ENCODE measurements around the gene AKIRIN2. TPM values are rescaled to one million over a fixed set of nuclear protein-coding genes. Genes with fewer than 3 reads are reported as not detected.
A peak's percentile ranks its signal among the peaks of the same experiment; 100 is the strongest.

The AKIRIN2 gene
- total RNA-seq (100 to 1,000 TPM; 114 to 128 TPM), total RNA-seq (30.7 to 94.0 reads per million in 2 donors)

DNA sequence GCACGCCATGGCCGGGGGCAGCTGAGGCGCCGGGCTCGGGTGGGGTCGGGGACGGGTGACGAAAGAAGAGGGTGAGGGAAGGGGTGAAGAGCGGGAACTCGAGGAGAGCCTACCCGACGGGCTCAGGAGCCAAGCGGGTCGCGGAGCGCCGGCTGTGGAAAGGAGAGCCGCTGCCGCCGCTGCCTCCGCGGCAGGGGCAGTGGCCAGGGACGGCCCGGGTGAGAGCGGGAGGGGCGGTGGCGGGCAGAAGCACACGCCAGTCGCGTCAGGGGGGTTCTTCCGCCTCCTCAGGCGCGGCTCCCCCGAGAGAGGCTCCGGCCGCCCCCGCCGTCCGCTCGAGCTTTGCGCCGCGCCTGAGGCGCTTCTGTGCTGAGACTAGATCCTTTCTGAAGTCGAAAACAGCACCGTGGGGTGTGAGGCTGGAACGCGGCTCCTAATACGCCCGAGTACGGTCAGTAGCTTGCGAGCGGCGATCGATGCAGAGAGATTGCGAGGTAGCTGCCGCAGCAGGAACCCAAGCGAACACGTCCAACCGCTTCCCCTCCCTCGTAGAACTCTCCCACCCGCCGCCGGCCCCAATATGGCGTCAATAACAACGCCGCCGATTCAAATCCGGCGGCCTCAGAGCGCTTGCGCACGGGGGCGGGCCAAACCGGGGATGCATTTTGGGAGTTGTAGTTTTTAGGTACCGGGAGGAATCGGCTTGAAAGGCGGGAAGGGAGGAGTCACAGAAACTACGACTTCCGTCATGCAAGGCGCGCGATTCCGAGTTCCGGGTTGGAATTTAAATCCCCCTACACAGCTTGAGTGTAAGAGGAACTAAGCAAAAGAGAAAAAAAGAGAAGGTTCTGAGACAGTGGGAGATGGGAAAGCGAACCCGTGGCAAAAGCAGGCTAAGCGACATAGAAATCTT, at the start of gene AKIRIN2:
Gene AKIRIN2 (minus strand): TSS at position 558 of the 913 bp plus-strand sequence. CDS start 549 bp downstream, at position 9.
- Mint-ChIP-seq H3K4me1 (peaks cover 28% of the 10 kb centered on the region), H3K27ac (peak within 1 kb of the TSS; percentile 93), H3K36me3 (ENCODE audit: low read depth) (peaks cover 6% of the 10 kb centered on the region), H3K27me3 (no peaks in the 10 kb centered on the region), H3K4me3 (peak within 1 kb of the TSS; percentile 97)
- ATAC-seq (peak; percentile 84), DNase-seq (peak; percentile 88 to 96 (median 95))
- H3K9me3 ChIP-seq (ENCODE audit: control insufficient read depth, low read length, poor library complexity, severe bottlenecking) = no peaks in the 10 kb centered on the region

DNA sequence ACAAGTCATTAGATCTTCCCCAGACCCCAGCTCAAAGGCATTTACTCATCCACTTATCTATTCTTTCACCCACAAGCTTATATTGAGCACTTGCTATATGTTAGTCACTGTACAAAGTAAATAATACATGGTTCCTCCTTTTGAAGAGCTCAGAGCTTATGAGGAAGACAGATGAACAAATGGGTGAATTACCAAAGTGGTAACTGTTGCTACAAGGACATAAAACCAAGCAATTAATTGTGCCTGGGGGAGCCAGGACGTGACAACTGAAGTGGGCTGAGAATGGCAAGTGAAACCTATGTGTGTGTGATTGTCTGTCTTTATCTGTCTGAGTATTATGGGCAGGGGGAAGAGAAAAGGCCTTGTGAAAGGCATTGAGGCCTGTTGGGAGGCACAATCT, 45.6 kb upstream of the AKIRIN2 start:
- Mint-ChIP-seq H3K4me1 (peaks cover 9% of the 10 kb centered on the region), H3K4me3 (no peak overlapping the region), H3K27ac (no peak overlapping the region), H3K27me3 (no peaks in the 10 kb centered on the region), H3K36me3 (ENCODE audit: low read depth) (no peaks in the 10 kb centered on the region)
- DNase-seq (no peak), ATAC-seq (no peak)
- H3K9me3 ChIP-seq (ENCODE audit: control insufficient read depth, low read length, poor library complexity, severe bottlenecking) = no peaks in the 10 kb centered on the region

DNA sequence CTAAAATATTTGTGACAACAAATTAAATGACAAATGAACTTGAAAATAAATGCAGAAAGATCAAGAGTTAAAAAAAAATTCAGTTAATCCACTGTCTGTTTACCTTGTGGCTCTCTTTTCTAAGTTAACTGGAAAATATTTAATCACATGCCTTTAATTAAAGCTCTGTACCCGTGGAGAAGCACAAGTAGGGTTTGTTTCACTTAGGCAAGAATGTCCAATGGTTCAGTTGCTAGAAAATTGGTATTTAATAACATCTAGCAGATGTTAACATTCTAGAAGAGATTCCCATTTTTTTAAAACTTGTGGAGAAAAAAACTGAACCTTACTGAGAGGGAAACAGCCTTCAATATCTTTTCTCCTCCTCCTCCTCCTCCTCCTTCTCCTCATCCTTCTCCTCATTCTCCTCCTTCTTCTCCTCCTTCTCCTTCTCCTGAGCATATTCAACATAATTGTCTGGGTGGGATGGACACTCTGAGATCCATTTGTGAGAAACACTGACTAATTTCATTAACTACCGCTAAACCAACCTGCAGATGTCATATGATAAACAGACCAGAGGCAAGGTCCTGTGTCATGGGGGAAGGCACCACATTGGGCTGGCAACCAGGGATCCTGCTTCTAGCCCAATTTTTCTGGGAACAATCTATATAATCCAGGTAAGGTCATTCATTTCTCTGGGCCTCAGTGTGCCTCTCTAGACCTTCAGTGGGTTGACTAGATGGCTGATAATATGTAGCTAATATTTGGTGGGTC, 44.1 kb upstream of the AKIRIN2 start:
- H3K27ac Mint-ChIP-seq = no peak overlapping the region
- H3K4me1 Mint-ChIP-seq = peaks cover 11% of the 10 kb centered on the region
- no peaks in the 10 kb centered on the region for H3K9me3 ChIP-seq (ENCODE audit: control insufficient read depth, low read length, poor library complexity, severe bottlenecking)
- H3K27me3 Mint-ChIP-seq = no peaks in the 10 kb centered on the region
- H3K36me3 Mint-ChIP-seq (ENCODE audit: low read depth) = no peaks in the 10 kb centered on the region
- ATAC-seq (no peak), DNase-seq (no peak)
- no peak overlapping the region for H3K4me3 Mint-ChIP-seq

DNA sequence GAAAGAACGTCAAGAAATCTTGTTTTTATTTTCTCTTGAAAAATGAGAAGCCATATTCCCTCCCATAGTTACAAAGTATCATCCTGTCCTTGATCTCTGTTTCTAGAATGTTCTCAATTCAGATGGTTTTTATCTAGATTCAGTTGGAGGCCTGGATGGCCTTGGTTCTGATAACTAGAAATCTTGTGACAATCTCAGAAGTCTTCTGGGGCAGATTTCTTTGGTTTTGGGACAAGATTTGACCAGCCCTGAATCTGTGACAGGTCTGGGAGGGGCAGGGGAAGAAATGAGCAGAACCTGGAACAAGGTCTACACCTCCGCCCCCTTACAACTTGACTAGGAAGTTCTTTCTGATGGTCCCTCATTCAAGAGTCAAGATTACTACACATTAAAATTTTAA, 41.4 kb upstream of the AKIRIN2 start:
- DNase-seq = no peak
- no peak overlapping the region for H3K4me3 Mint-ChIP-seq
- H3K9me3 ChIP-seq (ENCODE audit: control insufficient read depth, low read length, poor library complexity, severe bottlenecking) = no peaks in the 10 kb centered on the region
- H3K36me3 Mint-ChIP-seq (ENCODE audit: low read depth) = no peaks in the 10 kb centered on the region
- peaks cover 15% of the 10 kb centered on the region for H3K4me1 Mint-ChIP-seq
- H3K27ac Mint-ChIP-seq = peak overlapping the region; percentile 82
- ATAC-seq = no peak
- no peaks in the 10 kb centered on the region for H3K27me3 Mint-ChIP-seq

DNA sequence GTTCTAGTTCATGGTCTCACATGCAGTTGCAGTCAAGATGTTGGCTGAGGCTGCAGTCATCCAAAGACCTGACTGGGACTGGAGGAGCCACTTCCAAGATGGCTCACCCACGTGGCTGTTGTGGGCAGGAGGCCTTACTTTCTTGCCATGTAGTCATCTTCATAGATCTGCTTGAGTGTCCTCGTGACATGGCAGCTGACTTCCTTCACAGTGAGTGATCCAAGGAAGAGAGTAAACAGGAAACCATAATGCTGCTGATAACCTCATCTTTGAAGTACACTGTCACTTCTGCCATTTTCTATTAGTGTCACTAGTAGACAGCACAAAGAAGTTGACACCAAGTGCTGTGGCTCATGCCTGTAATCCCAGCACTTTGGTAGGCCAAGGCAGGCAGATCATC, 40.1 kb upstream of the AKIRIN2 start:
- peak overlapping the region; percentile 82 for H3K27ac Mint-ChIP-seq
- no peaks in the 10 kb centered on the region for H3K27me3 Mint-ChIP-seq
- DNase-seq (peak; percentile 15 to 25 (median 23)), ATAC-seq (peak; percentile 94)
- H3K4me3 Mint-ChIP-seq = no peak overlapping the region
- H3K4me1 Mint-ChIP-seq = peaks cover 23% of the 10 kb centered on the region
- H3K9me3 ChIP-seq (ENCODE audit: control insufficient read depth, low read length, poor library complexity, severe bottlenecking) = no peaks in the 10 kb centered on the region
- no peaks in the 10 kb centered on the region for H3K36me3 Mint-ChIP-seq (ENCODE audit: low read depth)

DNA sequence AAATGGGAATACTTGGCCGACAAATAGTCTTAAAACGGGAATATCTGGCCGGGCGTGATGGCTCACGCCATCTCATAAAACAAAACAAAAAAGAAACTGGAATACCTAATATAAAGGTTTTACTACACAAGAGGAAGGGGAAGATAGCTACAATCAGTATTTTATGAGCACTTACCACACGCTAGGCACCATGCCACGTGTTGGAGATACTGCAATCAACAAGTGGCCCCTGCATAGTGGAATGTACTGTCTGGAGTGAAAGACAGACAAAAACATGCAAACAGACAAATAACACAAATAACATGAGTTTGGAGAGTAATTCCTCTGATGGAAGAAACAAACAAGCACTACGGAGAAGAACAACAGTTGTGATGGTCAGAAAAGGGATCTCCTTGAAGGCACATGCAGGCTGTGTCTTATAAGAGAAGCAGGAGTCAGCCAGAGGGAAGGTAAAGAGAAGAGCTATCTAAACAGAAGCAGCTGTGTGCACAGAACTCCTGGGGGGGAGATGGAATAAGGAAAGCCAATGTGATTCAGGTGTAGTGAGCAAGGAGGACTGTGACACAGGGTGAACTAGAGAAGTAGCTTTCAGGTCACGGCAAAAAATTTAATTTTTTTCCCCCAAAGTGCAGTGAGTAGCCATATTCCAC, 39.1 kb upstream of the AKIRIN2 start:
- no peak for ATAC-seq
- Mint-ChIP-seq H3K27ac (no peak overlapping the region), H3K36me3 (ENCODE audit: low read depth) (no peaks in the 10 kb centered on the region), H3K4me3 (no peak overlapping the region), H3K4me1 (peaks cover 29% of the 10 kb centered on the region), H3K27me3 (no peaks in the 10 kb centered on the region)
- H3K9me3 ChIP-seq (ENCODE audit: control insufficient read depth, low read length, poor library complexity, severe bottlenecking) = no peaks in the 10 kb centered on the region
- no peak for DNase-seq

DNA sequence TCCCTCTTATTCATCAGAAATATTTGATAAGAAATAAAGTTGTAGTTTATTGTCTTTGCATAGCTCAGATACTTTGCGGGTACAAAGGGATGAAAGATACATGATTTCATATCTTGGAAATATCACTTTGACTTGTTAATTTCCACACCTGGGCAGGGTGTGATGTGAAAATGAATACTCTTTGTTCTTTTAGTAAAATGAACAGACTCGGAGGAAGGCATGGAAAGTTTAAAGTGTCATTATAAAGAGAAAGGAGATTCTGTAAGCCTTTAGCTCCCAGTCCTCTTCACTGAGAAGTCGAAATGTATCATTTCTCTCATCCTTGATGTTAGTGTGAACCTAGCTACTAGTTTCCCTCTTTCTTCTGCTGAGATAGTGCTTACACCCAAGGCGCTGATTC, 36.7 kb upstream of the AKIRIN2 start:
- Mint-ChIP-seq H3K4me3 (no peak overlapping the region), H3K27me3 (no peaks in the 10 kb centered on the region)
- no peak for DNase-seq

DNA sequence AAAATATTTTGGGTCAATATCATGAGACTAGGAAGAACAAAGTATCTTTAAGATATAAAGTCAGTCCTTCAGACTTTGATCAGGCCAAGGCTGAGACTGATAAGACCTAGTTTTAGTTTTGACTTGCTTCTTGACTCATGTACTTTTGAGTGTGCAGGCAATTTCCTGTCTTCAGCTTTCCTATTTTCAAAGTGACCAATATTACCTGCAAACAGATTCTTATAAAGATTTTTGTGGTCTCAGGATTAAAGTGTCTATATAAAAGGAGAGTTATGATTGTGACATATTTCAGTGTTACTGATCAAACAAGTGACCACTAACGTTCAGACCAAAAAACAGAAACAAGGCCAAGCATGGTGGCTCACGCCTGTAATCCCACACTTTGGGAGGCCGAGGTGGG, 36.0 kb upstream of the AKIRIN2 start:
- DNase-seq = no peak
- H3K4me3 Mint-ChIP-seq = peak overlapping the region; percentile 41
- no peaks in the 10 kb centered on the region for H3K27me3 Mint-ChIP-seq
- H3K4me1 Mint-ChIP-seq = peaks cover 23% of the 10 kb centered on the region
- ATAC-seq = peak; percentile 18
- H3K27ac Mint-ChIP-seq = peak overlapping the region; percentile 95
- no peaks in the 10 kb centered on the region for H3K36me3 Mint-ChIP-seq (ENCODE audit: low read depth)
- H3K9me3 ChIP-seq (ENCODE audit: control insufficient read depth, low read length, poor library complexity, severe bottlenecking) = no peaks in the 10 kb centered on the region

More for the DNA sequence above, 36.7 kb upstream of the AKIRIN2 start:
- ATAC-seq = no peak
- peak overlapping the region; percentile 95 for H3K27ac Mint-ChIP-seq
- peaks cover 26% of the 10 kb centered on the region for H3K4me1 Mint-ChIP-seq
- H3K36me3 Mint-ChIP-seq (ENCODE audit: low read depth) = no peaks in the 10 kb centered on the region
- H3K9me3 ChIP-seq (ENCODE audit: control insufficient read depth, low read length, poor library complexity, severe bottlenecking) = no peaks in the 10 kb centered on the region

DNA sequence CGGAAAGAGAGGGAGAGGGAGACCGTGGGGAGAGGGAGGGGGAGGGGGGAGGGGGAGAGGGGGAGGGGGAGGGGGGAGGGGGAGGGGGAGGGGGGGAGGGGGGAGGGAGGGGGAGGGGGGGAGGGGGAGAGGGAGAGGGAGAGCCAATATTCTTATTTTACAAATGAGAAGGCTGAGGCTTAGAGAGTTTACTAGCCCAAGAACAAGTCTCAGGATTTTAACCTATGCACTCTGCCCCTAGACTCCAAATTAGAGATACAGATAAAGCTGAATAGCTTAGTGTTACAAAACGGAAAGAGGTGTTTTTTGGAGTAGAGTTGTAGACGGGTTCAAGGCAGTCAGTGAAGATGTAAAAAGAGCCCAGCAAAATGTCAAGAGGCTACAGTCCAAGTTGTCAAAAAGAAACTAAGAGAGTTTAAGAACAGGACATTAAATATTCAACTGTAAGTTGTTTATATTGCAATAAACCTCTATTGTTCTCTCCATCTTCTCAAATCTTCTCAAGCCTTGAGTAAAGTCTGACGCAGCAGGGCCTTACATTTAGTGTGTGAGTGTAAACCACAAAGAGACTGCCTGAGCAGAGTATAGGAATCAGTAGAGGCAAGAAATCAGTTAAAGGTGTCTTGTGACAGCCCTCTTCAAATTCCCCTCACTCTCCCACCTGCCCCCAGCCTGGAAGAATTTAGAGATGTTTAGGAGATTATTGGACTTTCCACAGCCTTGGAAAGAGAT, 34.9 kb upstream of the AKIRIN2 start:
- H3K9me3 ChIP-seq (ENCODE audit: control insufficient read depth, low read length, poor library complexity, severe bottlenecking) = no peaks in the 10 kb centered on the region
- Mint-ChIP-seq H3K4me3 (peak overlapping the region; percentile 68), H3K27ac (peak overlapping the region; percentile 95), H3K36me3 (ENCODE audit: low read depth) (no peaks in the 10 kb centered on the region), H3K27me3 (no peaks in the 10 kb centered on the region), H3K4me1 (peaks cover 22% of the 10 kb centered on the region)
- ATAC-seq = peak; percentile 68
- no peak for DNase-seq

DNA sequence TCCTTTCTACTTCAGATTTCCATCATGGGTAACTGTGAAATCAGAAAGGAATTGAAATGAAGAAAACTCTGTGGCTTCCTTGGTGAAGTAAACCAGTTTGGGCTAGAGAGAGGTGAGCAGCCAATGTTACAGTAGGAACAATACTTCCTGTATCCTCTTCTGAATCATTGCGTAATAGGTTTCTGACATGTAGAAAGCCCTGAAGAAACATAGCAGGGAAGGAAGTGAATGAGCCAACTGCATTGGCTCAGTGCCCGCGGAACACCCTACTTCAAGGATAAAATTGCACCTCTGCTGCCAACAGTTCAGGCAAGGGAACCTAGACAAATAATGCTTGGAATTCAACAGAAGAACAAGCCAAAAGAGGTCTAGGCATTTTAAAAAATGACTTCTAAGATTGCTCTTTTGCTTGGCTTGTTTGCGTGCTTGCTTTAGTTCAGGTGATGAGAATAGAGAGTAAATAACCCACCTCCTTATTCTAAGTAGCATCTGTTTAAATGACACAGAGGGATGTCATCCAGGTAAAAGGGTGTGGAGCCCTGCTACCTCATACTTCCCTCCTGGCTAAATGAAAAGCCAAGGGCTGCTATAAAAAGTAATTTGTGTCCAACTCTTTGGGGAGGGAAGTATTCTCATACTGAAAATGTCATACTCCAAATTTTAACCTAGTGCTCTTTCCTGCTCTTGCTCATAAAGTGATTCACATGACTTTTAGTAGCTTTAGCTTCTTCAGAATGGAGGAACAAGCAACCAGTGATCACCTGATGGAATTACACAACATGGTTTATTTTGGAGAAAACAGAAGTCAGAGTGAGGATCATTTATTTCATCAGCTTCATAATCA, 30.0 kb upstream of the AKIRIN2 start:
- ATAC-seq (peak; percentile 93), DNase-seq (no peak)
- no peaks in the 10 kb centered on the region for H3K27me3 Mint-ChIP-seq
- peaks cover 35% of the 10 kb centered on the region for H3K4me1 Mint-ChIP-seq
- no peaks in the 10 kb centered on the region for H3K36me3 Mint-ChIP-seq (ENCODE audit: low read depth)
- H3K9me3 ChIP-seq (ENCODE audit: control insufficient read depth, low read length, poor library complexity, severe bottlenecking) = no peaks in the 10 kb centered on the region
- peak overlapping the region; percentile 36 for H3K4me3 Mint-ChIP-seq
- H3K27ac Mint-ChIP-seq = peak overlapping the region; percentile 80

DNA sequence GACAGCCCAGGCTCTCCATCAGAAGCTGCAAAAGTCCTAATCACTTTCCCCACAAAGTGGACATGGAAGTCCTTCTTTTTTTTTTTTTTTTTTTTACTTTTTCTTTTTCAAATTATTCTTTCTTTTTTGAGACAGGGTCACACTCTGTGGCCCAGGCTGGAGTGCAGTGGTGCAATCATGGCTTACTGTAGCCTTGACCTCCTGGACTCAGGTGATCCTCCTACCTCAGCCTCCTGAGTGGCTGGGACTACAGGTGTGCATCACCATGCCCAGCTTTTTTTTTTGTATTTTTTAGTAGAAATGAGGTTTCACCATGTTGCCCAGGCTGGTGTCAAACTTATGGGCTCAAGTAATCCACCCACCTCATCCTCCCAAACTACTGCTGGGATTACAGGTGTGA, 29.0 kb upstream of the AKIRIN2 start:
- H3K4me3 Mint-ChIP-seq = no peak overlapping the region
- no peaks in the 10 kb centered on the region for H3K36me3 Mint-ChIP-seq (ENCODE audit: low read depth)
- no peak for ATAC-seq

More for the DNA sequence above, 29.0 kb upstream of the AKIRIN2 start:
- no peaks in the 10 kb centered on the region for H3K9me3 ChIP-seq (ENCODE audit: control insufficient read depth, low read length, poor library complexity, severe bottlenecking)
- Mint-ChIP-seq H3K4me1 (peaks cover 31% of the 10 kb centered on the region), H3K27me3 (no peaks in the 10 kb centered on the region), H3K27ac (peak overlapping the region; percentile 80)
- DNase-seq = no peak

Measured in T-helper 17 cell (primary cell).